PC-9 (cell line): ENCODE results near the gene STMN3. TPM values are rescaled to one million over a fixed set of nuclear protein-coding genes. Genes with fewer than 3 reads are reported as not detected.

Source experiments
- BruUV-seq: library from RNA; stranded (reverse); fragments of 400-500 nt; replicated peaks from 2 replicates; lab custom pipeline; 2021; lab: Mats Ljungman, UMichigan
- CTCF ChIA-PET: fragments of 300-600 bp; sonication (Branson Sonifier 250); formaldehyde crosslinking; loops from one replicate; lab custom pipeline; 2022; ENCODE audit warnings: antibody characterized with exemption; lab: Charles Lee
- POLR2A ChIA-PET: fragments of 300-600 bp; sonication (Branson Sonifier 250); formaldehyde crosslinking; loops from one replicate; lab custom pipeline; 2022; ENCODE audit warnings: antibody characterized with exemption; ENCODE audit not compliant: unreplicated experiment; lab: Charles Lee
- DNase-seq, 2 experiments: peaks; one replicate each; pipeline versions ENCODE4 v3.0.0 to v3.0.0-alpha.2; 2015 to 2022; ENCODE audit warnings: mixed read lengths in 1 of 2
- H2AFZ ChIP-seq: fragments of 200-600 bp; sonication (generic); 2 replicates; pipeline ENCODE4 v1.8.1; 2017; ENCODE audit warnings: antibody characterized with exemption
- H3F3A ChIP-seq: fragments of 200-600 bp; sonication (generic); 2 replicates; pipeline ENCODE4 v1.8.1; 2017; ENCODE audit warnings: antibody characterized with exemption, mild to moderate bottlenecking, low read depth; ENCODE audit not compliant: insufficient read depth
- H3K27ac ChIP-seq: fragments of 200-600 bp; sonication (generic); 2 replicates; pipeline ENCODE4 v1.6.1; 2016; ENCODE audit warnings: mixed run types
- H3K27me3 ChIP-seq: fragments of 200-600 bp; sonication (generic); 2 replicates; pipeline ENCODE4 v1.6.1; 2016; ENCODE audit warnings: low read depth, mixed run types; ENCODE audit not compliant: insufficient read depth
- H3K36me3 ChIP-seq: fragments of 200-600 bp; sonication (generic); 2 replicates; pipeline ENCODE4 v1.6.1; 2016; ENCODE audit warnings: low read depth, mixed run types
- H3K4me1 ChIP-seq: fragments of 200-600 bp; sonication (generic); replicated peaks from 2 replicates; pipeline ENCODE4 v1.6.1; 2016; ENCODE audit warnings: mixed run types; ENCODE audit not compliant: insufficient read depth
- H3K4me2 ChIP-seq: fragments of 200-600 bp; sonication (generic); 2 replicates; pipeline ENCODE4 v1.6.1; 2017; ENCODE audit warnings: mixed run types
- H3K4me3 ChIP-seq: fragments of 200-600 bp; sonication (generic); 2 replicates; pipeline ENCODE4 v1.6.1; 2016; ENCODE audit warnings: mixed run types
- H3K79me2 ChIP-seq: fragments of 200-600 bp; sonication (generic); 2 replicates; pipeline ENCODE4 v1.6.1; 2017; ENCODE audit warnings: low read depth, mixed run types
- H3K9me2 ChIP-seq: fragments of 200-600 bp; sonication (generic); 2 replicates; pipeline ENCODE4 v1.8.1; 2017; ENCODE audit warnings: mild to moderate bottlenecking; ENCODE audit not compliant: insufficient read depth
- H3K9me3 ChIP-seq: fragments of 200-600 bp; sonication (generic); 2 replicates; pipeline ENCODE4 v1.8.1; 2016; ENCODE audit warnings: low read depth; ENCODE audit not compliant: insufficient read depth
- H4K20me1 ChIP-seq: fragments of 200-600 bp; sonication (generic); 2 replicates; pipeline ENCODE4 v1.8.1; 2017; ENCODE audit not compliant: insufficient read depth
- CTCF ChIP-seq: fragments of 200-600 bp; sonication (generic); conservative IDR thresholded peaks from 2 replicates; pipeline ENCODE4 v1.6.1; 2017; ENCODE audit warnings: mixed run types, antibody characterized with exemption, mild to moderate bottlenecking, moderate library complexity
- EZH2 ChIP-seq: fragments of 200-600 bp; sonication (generic); IDR thresholded peaks from 2 replicates; pipeline ENCODE4 v1.8.0; 2017; ENCODE audit warnings: antibody characterized with exemption, low read depth
- intact Hi-C: fragments of 100-400 bp; cut with micrococcal nuclease; formaldehyde crosslinking; loops from one replicate; pipeline ENCODE4 v1.10.0; 2022; ENCODE audit not compliant: unreplicated experiment
- total RNA-seq: library from RNA; stranded (reverse); gene quantifications from 2 replicates; pipeline ENCODE4 v1.2.3, GENCODE V29; 2021

Gene STMN3
- total RNA-seq, 1 experiment from 2014 or later, result 24.3 TPM

GRCh38 chr20:63678071-63678470 is 24.8 kb upstream of the STMN3 start:
- DNase-seq, result no peak
- BruUV-seq, result no TSS peak
- no peak overlapping the region for H3K4me3 ChIP-seq
- H3F3A ChIP-seq, result peaks cover 21% of the 10 kb centered on the region
- H2AFZ ChIP-seq, result no peak overlapping the region
- no peak overlapping the region for H3K4me2 ChIP-seq
- H3K36me3 ChIP-seq, result peaks cover 25% of the 10 kb centered on the region; the same call in 1 of the 2 replicates
- H3K4me1 ChIP-seq, result peaks cover 23% of the 10 kb centered on the region
- H3K79me2 ChIP-seq, result no peaks in the 10 kb centered on the region
- H3K27me3 ChIP-seq, result no peaks in the 10 kb centered on the region
- H3K27ac ChIP-seq, result no peak overlapping the region
- no peaks in the 10 kb centered on the region for H3K9me2 ChIP-seq
- no peak for TF ChIP-seq EZH2
- TF ChIP-seq CTCF, result no peak
- intact Hi-C loops, result no loop called here
- ChIA-PET POLR2A (no interaction called here), CTCF (no interaction called here)
- no peaks in the 10 kb centered on the region for H3K9me3 ChIP-seq
- no peaks in the 10 kb centered on the region for H4K20me1 ChIP-seq

- Histone ChIP-seq H3F3A (0 out of 2 replicates have a peak, but pooled peaks cover 3% of the 10 kb centered on the region), H3K9me3 (no peaks in the 10 kb centered on the region), H3K4me2 (no peak overlapping the region), H3K27ac (no peak overlapping the region), H3K27me3 (no peaks in the 10 kb centered on the region), H3K4me1 (peaks cover 4% of the 10 kb centered on the region; the same call in 1 of the 2 replicates), H3K79me2 (no peaks in the 10 kb centered on the region), H2AFZ (no peak overlapping the region), H3K36me3 (peaks cover 25% of the 10 kb centered on the region; the same call in 1 of the 2 replicates), H4K20me1 (no peaks in the 10 kb centered on the region), H3K4me3 (no peak overlapping the region), H3K9me2 (no peaks in the 10 kb centered on the region)
- ChIA-PET POLR2A (no interaction called here), CTCF (no interaction called here)
- DNase-seq, result no peak
- BruUV-seq, result no TSS peak
- no peak for TF ChIP-seq EZH2
- TF ChIP-seq CTCF, result no peak
- intact Hi-C loops, result no loop called here
Observed at GRCh38 chr20:63675681-63676368, 22.6 kb upstream of the STMN3 start.

GRCh38 chr20:63673951-63674350 is 20.7 kb upstream of the STMN3 start:
- Histone ChIP-seq H3K27me3 (no peaks in the 10 kb centered on the region), H2AFZ (no peak overlapping the region), H3K9me3 (no peaks in the 10 kb centered on the region), H3F3A (no peaks in the 10 kb centered on the region), H3K4me3 (no peak overlapping the region), H4K20me1 (no peaks in the 10 kb centered on the region), H3K4me1 (no peaks in the 10 kb centered on the region), H3K79me2 (no peaks in the 10 kb centered on the region), H3K27ac (no peak overlapping the region), H3K4me2 (no peak overlapping the region), H3K9me2 (no peaks in the 10 kb centered on the region), H3K36me3 (peaks cover 25% of the 10 kb centered on the region; the same call in 1 of the 2 replicates)
- DNase-seq, result no peak
- CTCF ChIA-PET, result no interaction called here
- POLR2A ChIA-PET, result no interaction called here
- no TSS peak for BruUV-seq
- intact Hi-C loops, result no loop called here
- TF ChIP-seq EZH2 (no peak), CTCF (no peak)
